Hypothalamus (tissue), 51 donors: ENCODE results near the gene ASTE1.
"Not testable (repeated sequence)": the region's sequence is repeated elsewhere in the genome, so short reads cannot be mapped to it uniquely, and the experiment has no call there.

Source experiments
- DNase-seq, 51 donors: peaks; one replicate each; lab custom pipeline; 2025; lab: John Stamatoyannopoulos, UW

Gene ASTE1, protein sequence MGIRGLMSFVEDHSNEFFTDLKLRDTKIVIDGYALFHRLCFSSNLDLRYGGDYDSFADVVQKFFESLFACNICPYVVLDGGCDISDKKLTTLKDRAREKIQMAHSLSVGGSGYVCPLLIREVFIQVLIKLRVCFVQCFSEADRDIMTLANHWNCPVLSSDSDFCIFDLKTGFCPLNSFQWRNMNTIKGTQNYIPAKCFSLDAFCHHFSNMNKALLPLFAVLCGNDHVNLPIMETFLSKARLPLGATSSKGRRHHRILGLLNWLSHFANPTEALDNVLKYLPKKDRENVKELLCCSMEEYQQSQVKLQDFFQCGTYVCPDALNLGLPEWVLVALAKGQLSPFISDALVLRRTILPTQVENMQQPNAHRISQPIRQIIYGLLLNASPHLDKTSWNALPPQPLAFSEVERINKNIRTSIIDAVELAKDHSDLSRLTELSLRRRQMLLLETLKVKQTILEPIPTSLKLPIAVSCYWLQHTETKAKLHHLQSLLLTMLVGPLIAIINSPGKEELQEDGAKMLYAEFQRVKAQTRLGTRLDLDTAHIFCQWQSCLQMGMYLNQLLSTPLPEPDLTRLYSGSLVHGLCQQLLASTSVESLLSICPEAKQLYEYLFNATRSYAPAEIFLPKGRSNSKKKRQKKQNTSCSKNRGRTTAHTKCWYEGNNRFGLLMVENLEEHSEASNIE

DNA sequence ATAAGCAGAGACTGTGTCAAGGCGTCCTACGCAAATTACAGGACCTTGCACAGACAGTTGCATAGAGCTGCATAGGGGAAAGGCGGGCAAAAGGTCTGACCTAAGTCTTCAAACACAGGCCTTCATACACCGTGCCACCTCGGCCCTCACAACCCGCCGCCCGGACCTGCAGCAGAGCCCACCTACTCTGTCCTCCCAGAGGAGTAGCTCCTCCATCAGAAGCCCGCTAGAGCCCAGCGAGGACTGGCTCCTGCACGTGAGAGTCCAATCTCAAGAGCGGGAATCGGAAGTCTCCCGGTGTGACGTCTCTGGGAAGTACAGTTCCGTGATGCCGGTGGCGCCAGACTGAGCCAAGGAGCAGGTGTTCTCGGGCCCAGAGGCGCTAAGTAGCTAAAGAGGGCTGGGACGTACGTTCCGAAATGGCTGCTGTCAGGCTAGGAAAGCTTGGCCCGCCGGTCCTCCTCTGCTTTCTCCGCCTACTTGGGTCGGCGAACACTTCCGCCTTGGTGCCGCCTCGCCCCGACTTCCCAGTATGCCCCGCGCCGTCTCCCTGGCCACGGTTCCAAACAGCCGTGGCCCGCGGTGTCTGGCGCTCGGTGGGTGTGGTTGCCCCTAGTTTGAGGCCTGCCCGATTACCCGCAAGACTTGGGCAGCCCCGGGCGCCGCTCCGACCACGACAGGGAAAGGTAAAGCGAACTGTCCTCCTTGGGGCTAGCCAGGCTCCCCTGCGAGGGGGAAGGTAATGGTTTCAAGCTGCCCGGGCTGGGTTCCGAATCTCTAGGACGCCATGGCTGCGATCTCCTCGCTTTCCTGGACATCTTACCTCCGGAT, at the start of gene ASTE1, which contains the start of gene NEK11:
Gene ASTE1, minus strand, starts transcription at position 505 of the 831 bp plus-strand sequence. CDS start 1,519 bp downstream, outside the sequence.
Gene NEK11, plus strand, starts transcription at position 557 of the 831 bp plus-strand sequence. CDS start 2,832 bp downstream, outside the sequence.
- DNase-seq: peak; percentile 39 to 93 (median 79)

DNA sequence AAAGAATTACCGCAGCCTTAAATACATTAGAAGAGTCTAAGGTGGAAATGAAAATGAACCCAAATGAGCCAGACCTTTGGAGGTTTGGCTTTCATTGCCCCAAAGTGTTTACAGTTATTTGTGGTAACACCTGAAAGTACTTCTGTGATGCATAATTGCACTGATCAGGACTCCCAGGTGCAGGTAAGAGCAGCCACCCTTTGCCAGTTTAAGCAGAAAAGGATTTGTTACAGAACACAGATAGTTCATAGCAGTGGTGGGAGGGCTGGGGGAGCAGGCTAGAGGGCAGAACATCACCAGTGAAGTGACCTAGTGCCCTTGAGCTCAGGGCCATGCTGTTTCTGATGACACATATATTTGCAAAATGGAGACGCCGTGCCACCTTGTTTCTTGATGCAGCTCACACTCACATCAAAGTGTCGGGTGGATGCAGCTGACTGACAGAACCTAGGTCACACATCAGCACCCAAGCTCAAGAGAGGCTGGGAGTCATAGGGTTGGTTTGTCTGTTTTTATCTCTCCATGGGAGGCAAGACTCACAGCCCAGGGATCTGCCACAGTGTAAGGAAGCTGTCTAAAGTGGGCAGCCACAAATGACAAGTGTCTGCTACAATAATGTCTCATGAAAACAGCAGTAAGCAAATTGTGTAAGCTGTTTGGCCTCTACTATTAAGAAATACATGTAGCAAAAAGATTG, 49.2 kb upstream of the ASTE1 start:
- no peak for DNase-seq

GRCh38 chr3:131072845-131073244, 46.2 kb upstream of the ASTE1 start:
- no peak for DNase-seq

DNA sequence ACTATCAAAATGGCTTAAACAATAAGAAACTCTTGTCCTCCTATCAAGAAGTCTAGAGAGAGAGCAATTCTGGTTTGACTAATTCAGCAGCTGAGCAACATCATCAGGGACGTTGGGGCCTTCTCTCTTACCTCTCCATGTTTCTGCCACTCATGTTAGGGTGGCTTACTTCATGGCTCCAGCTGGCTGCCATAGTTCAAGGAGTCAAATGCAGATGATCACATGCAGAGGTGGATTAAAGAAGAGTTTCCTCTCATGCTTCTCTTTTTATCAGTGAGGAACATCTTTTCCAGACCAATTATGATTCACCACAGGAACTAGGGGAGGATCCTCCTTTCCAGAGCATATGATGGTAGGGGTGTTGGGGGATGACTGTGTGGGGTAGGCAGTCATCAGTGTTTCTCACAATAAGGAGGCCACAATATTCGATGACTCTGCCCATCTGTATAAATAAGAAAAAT, 45.5 kb upstream of the ASTE1 start:
- no peak for DNase-seq

DNA sequence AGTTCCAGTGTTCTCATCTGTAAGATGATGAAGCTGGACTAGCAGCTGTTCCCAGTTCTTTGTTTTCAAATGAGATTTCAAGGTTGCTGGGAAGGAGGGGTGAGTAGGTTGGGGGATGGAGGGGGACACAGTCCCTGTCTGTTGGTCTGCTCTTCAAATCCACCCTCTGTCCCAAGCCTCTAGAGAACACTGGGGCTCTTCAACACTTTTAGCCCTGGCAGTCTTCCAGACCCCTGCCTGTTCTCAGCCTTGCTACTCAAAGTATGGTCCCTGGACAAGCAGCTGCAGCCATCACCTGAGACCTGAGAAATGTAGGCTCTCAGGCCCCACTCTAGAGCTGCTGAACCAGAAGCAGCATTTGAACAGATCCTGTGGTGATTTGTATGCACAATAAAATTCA, 41.4 kb upstream of the ASTE1 start:
- DNase-seq: peak in 1 of 51 donors; percentile 3

DNA sequence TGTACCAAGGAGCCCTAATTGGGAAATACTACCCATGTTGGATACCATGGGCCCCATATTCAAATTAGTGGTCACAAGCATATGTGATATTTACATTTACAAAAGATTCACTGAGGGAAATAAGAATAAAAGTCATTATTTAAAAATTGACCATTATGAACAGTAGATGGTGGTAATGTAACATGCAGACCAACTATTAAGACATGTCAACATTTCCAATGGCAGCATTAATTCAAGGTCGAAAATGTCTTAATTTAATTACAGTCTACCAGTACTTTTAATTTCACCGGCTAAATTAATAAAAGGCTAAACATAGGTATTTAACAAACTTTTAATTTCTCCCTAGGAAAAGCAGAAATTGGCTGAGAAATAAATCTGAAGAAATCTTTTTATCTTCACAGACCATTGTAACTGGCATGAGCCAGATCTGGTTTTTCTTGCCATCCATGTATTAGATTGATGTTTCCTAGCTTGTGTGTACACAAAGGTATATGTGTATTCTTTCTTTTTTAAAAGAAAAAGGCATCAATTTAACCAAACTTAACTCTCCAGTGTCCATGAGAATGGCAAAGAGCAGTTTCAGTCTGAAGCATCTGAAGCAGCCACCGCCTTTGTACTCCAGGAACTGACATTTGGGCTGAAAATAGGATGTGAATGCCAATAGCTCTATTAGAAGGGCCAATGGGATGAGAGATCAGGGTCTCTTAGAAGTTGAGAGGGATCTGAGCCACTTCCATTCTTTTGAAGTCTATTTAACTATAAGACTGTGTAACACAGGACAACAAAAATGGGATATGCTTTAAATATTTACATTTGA, 26.6 kb upstream of the ASTE1 start:
- no peak for DNase-seq

DNA sequence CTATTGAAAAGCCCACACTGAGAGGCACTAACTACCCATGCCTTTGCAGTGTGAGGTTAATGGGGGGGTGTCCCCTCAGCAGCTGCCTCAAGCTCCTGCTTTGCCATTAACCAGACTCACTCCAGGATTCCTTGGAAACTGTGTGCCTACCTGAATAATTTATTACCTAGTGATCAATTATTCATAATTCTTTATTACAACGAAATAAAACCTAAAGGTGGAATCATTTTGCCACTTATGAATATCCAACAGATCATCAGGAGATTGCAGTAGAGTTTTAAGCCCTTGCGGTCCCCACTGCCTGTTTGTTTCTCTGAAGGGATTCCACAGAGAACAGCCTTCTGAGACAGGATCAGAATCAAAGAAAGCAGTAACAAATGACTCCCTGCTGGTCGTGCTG, 23.4 kb upstream of the ASTE1 start:
- DNase-seq: no peak

GRCh38 chr3:131048030-131048429, 21.4 kb upstream of the ASTE1 start:
- no peak for DNase-seq

- no peak for DNase-seq
These were observed 21.0 kb upstream of the ASTE1 start for GRCh38 chr3:131047582-131047981.

DNA sequence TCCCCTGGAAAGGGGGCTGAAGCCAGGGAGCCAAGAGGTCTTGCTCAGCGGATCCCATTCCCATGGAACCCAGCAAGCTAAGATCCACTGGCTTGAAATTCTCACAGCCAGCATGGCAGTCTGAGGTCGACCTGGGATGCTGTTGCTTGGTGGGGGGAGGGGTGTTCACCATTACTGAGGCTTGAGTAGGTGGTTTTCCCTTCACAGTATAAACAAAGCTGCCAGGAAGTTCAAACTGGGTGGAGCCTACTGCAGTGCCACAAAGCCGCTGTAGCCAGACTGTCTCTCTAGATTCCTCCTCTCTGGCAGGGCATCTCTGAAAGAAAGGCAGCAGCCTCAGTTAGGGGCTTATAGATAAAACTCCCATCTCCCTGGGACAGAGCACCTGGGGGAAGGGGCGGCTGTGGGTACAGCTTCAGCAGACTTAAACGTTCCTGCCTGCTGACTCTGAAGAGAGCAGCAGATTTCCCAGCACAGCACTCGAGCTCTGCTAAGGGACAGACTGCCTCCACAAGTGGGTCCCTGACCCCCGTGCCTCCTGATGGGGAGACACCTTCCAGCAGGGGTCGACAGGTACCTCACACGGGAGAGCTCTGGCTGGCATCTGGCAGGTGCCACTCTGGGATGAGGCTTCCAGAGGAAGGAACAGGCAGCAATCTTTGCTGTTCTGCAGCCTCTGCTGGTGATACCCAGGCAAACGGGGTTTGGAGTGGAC, 15.8 kb upstream of the ASTE1 start:
- DNase-seq: not testable (repeated sequence)

DNA sequence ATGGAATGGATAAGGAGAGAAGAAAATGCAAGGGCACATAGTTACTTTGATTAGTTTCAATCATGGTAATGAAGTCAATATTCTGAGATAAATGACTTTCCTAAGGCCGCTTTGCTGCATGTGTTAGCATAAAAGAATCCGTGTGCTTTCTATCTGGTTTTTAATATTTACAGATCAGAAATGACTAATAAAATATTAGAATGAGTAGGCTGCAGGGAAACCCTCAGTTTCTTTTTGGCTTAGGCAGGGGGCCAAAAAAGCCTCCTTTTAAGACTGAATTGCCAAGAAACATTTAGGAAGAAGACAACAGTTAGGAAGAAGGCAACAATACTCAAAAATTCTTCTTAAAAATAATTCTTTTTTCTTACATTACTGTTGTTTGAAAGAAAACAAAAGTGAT, 11.7 kb upstream of the ASTE1 start:
- DNase-seq: no peak

DNA sequence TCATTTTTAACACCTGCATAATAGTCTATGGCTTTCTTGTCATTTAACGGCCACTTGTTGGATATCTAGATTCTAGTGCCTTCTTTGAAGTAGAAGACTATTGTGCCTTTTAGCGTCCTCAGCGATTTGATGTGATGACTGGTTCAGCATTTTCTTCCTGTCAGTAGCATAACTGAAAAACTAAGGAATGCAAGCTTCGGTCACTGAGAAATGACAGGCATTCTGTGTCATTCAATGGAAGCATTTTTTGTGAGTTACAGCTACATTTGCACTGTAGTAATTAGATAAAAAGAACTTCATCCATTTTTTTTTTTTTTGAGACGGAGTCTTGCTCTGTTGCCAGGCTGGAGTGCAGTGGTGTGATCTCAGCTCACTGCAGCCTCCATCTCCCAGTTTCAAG, 10.4 kb upstream of the ASTE1 start:
- no peak for DNase-seq

DNA sequence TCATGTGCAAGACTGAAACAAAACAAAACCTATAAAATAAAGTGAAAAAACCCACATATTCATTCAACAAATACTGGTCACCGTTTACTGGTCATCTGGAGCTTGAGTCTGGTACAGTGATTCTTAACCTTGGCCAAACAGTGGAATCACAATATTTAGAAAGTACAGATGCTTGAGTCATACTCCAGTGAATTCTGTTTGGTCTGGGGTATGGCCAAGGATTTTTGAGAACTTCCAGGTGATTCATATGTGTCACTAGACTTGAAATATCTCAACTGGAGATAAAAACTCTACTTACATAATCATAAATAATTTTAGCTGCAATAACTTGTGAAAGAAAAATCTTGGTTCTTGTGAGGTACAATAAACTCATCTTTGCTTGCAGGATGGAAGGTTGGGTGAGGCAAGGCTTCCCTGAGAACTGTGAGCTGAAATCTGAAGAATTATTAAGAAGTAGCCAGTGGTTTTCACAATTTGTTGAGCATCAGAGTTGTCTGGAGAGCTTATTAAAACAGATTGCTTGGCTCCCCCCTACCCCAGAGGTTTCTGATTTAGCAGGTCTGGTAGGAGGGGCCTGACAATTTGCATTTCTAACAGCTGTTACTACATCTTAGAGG, 9.7 kb upstream of the ASTE1 start:
- DNase-seq: no peak

GRCh38 chr3:131033480-131034080, 7.0 kb upstream of the ASTE1 start:
- peak in 2 of 51 donors; percentile 10 to 12 for DNase-seq

GRCh38 chr3:131031660-131032059, 5.0 kb upstream of the ASTE1 start:
- no peak for DNase-seq

GRCh38 chr3:131028844-131029243, 2.2 kb upstream of the ASTE1 start:
- DNase-seq: no peak

- no peak for DNase-seq
These were observed 1.1 kb downstream of the ASTE1 start for GRCh38 chr3:131025539-131025938.

DNA sequence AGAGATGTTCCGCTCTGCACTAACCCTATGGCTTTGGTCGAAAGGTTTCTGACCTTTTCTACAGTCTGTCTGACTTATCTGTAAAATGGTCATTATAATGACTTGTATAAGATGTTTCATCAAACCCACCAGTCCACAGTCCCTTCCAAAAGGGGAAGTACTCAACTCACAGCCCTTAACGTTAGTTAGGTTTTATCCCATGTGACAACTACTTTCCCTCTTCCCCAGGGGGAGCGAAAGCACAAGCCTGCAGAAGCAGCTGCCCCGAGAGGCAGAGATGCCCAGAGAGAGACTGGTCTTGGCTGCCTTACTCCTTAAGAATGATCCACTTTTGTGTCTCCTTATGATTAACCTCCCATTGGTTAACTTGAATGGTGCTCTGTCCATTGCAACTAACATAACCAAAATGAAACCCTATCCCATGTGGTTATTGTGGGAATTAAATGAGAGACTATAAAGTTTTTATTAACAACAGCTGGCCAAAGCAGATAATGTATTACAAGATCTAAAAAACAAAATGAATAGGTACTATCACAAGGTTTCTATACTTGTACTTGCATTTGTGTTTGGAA, 6.4 kb downstream of the ASTE1 start:
- DNase-seq: no peak
